ENCODE measurements around the gene ANO10.
"Not testable (repeated sequence)": the region's sequence is repeated elsewhere in the genome, so short reads cannot be mapped to it uniquely, and the experiment has no call there.

The ANO10 gene

DNA sequence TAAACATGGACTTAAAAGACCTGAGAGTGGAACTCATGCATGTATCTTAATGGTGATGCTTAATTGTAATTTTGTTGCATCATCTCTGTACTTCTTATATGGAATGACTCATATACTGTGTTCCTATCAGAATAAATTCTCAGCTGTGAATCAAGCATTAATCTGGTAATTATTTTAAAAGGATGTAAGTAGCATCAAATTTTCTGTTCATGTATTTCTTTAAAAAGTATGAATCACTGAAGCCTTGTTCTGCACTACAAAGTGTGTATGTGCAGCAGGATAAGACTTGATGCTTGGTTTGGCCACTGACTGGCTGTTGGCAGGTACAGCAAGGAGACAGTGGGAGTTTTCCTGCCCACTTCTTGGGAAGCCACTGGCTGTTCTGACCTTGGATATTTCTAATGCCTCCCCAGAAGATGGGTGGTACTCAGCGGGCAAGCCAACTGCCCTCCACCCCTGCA, 123.9 kb downstream of the ANO10 start:
- no peak overlapping the region for H3K4me3 ChIP-seq (ENCODE audit: low read depth, low read length)
- TF ChIP-seq, protein P1, sequence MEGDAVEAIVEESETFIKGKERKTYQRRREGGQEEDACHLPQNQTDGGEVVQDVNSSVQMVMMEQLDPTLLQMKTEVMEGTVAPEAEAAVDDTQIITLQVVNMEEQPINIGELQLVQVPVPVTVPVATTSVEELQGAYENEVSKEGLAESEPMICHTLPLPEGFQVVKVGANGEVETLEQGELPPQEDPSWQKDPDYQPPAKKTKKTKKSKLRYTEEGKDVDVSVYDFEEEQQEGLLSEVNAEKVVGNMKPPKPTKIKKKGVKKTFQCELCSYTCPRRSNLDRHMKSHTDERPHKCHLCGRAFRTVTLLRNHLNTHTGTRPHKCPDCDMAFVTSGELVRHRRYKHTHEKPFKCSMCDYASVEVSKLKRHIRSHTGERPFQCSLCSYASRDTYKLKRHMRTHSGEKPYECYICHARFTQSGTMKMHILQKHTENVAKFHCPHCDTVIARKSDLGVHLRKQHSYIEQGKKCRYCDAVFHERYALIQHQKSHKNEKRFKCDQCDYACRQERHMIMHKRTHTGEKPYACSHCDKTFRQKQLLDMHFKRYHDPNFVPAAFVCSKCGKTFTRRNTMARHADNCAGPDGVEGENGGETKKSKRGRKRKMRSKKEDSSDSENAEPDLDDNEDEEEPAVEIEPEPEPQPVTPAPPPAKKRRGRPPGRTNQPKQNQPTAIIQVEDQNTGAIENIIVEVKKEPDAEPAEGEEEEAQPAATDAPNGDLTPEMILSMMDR (IDR thresholded peaks at IDR 0.05; ENCODE audit: insufficient read depth, low read depth, low read length, missing control alignments), result no peak
- no peak for DNase-seq (ENCODE audit: low read depth)

DNA sequence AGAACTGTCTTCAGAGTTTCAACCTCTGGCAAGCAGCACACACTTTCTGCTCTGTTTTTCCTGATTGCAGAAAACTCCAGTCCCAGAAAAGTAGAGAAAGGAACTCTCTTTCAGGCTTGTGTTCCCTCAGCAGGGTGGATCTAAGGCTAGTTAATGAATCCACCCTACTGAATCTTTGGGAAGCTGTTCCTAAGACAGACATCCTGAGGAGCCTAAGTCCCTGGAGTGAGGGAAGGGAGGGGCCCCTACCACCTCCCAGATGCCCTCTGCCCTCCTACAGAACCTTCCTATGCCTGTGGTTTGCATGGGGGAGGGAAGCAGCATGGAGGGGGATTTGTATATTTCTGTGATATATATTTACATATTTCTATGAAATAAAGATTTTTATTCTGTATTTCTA, 124.4 kb downstream of the ANO10 start:
- H3K4me3 ChIP-seq (ENCODE audit: low read depth, low read length), result no peak overlapping the region
- no peak for DNase-seq (ENCODE audit: low read depth)
- TF ChIP-seq, protein P1 (IDR thresholded peaks at IDR 0.05; ENCODE audit: insufficient read depth, low read depth, low read length, missing control alignments), result no peak

DNA sequence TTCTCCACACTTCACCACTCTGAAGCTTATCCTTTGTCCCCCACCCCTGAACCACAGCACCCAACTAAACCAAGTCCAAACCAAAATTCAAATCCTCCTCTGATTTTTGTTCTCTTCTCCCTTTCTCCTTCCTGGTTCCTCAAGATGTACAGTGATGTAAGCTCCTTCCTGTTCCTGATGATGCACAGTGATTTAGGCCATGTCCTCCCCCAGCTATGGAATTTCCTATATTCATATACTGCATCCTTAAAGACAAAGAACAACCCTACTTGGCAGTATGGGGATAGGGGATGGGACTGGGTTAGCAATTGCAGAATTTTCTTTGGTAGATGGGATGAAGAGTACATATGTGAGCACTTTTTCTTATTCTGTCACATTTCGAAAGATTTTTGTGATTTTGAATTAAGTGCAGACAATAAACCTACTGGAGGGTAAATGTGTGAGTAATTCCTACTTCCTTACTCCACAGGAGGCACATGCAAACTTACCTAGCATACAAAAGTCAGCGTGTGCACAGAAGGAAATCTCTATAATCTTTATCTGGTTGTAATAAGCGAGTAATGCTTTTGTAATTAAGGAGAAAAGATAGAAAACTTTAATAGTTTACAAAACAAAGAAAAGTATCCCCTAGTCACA, 125.0 kb downstream of the ANO10 start:
- H3K4me3 ChIP-seq (ENCODE audit: low read depth, low read length), result no peak overlapping the region
- DNase-seq (ENCODE audit: low read depth), result no peak
- TF ChIP-seq, protein P1 (IDR thresholded peaks at IDR 0.05; ENCODE audit: insufficient read depth, low read depth, low read length, missing control alignments), result no peak

DNA sequence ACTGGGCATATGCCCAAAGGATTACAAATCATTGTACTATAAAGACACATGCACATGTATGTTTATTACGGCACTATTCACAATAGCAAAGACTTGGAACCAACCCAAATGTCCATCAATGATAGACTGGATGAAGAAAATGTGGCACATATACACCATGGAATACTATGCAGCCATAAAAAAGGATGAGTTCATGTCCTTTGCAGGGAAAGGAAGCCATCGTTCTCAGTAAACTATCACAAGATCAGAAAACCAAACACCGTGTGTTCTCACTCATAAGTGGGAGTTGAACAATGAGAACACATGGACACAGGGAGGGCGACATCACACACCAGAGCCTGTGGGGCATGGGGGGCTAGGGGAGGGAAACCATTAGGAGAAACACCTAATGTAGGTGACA, 128.9 kb downstream of the ANO10 start:
- DNase-seq (ENCODE audit: low read depth); H3K4me3 ChIP-seq (ENCODE audit: low read depth, low read length): not testable (repeated sequence)

DNA sequence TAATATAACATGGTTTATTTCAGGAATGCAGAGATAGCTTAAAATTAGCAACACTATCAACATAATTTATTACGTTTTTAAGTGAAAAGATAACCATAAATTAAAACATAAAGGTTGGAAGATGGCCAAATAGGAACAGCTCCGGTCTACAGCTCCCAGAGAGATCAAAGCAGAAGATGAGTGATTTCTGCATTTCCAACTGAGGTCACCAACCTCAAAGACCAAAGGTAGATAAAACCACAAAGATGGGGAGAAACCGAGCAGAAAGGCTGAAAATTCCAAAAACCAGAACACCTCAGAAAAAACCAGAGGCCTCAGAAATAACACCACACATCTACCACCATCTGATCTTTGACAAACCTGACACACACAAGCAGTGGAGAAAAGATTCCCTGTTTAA, 130.0 kb downstream of the ANO10 start:
- not testable (repeated sequence) for DNase-seq (ENCODE audit: low read depth); H3K4me3 ChIP-seq (ENCODE audit: low read depth, low read length)

DNA sequence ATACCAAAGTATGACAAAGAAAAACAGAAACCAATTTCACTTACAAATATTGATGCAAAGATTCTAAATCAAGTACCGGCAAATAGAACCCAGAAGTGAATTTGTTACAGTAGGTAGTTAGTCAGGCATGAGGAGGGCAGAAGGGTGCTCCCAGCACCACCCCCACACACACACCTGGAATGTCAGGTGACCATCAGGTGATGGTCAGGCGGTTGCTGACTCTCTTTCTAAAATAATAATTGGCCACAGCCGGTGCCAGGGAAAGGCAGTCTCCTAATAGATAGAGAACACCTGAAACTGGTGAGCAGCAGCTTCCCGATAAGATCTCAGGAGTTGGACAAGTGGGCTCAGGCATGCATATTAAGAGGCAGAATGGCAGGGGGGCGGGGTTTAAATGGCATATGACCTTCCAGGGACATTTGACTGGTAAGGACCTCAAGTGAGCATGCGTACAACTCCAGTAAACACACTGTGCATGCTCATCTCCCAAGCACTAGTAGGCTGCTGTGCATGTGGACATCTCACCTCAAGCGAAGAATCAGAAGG, 131.1 kb downstream of the ANO10 start:
- no peak overlapping the region for H3K4me3 ChIP-seq (ENCODE audit: low read depth, low read length)
- no peak for DNase-seq (ENCODE audit: low read depth)
- TF ChIP-seq, protein P1 (IDR thresholded peaks at IDR 0.05; ENCODE audit: insufficient read depth, low read depth, low read length, missing control alignments), result no peak

DNA sequence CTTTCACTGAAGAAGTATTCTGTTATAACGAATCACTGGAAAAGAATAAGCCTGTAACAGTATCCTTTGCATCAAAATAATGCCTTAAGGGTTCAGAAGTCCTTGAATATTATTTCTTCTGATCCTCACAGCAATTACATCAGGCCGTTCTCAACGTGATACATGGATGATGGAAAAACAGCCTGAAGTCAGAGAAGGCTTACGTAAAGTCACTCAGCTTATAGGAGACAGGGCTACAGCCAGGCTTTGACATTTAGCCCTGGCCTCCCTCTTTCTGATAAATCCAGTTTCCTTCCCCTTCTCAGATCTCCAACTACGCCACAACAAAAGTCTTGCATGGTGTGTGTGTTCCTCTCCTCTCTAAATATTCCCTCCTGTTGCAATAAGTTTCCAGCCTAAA, 131.9 kb downstream of the ANO10 start:
- no peak for DNase-seq (ENCODE audit: low read depth)
- TF ChIP-seq, protein P1 (IDR thresholded peaks at IDR 0.05; ENCODE audit: insufficient read depth, low read depth, low read length, missing control alignments), result no peak
- H3K4me3 ChIP-seq (ENCODE audit: low read depth, low read length), result no peak overlapping the region

DNA sequence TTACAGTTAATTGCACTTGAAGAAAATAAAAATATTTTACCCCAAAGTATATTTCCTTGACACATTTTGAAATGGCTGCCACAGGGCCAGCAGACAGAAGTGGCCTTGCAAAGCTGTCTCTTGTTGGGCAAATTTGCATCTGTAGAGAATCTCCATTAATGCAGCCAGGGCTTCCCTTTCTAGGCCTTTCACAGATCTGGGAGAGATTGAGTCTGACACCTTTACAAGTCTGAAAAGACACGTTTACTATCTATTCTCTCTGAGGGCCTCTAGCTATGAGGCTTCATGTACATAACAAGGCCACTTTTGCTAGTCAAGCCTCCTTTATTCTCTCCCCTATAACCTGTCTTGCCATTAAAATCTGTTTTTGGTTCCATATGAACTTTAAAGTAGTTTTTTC, 135.9 kb downstream of the ANO10 start:
- no peak for DNase-seq (ENCODE audit: low read depth)
- no peak overlapping the region for H3K4me3 ChIP-seq (ENCODE audit: low read depth, low read length)
- TF ChIP-seq, protein P1 (IDR thresholded peaks at IDR 0.05; ENCODE audit: insufficient read depth, low read depth, low read length, missing control alignments), result no peak
